Neural crest cell (in vitro differentiated cells): ENCODE results near the gene SYDE1. TPM values are rescaled to one million over a fixed set of nuclear protein-coding genes. Genes with fewer than 3 reads are reported as not detected.
A peak's percentile ranks its signal among the peaks of the same experiment; 100 is the strongest.
"Not testable (repeated sequence)": the region's sequence is repeated elsewhere in the genome, so short reads cannot be mapped to it uniquely, and the experiment has no call there.

Experiments used
- DNase-seq: peaks from one replicate; pipeline ENCODE4 v3.0.0; 2021; ENCODE audit warnings: low read depth, mixed read lengths, low spot score
- H3K27ac Mint-ChIP-seq: one replicate; pipeline ENCODE4 v1.8.0; 2021; ENCODE audit warnings: mild to moderate bottlenecking, mixed read lengths; ENCODE audit not compliant: unreplicated experiment
- H3K27me3 Mint-ChIP-seq: 2 replicates; pipeline ENCODE4 v1.8.0; 2021; ENCODE audit warnings: low read depth, mild to moderate bottlenecking, mixed read lengths
- H3K36me3 Mint-ChIP-seq: 2 replicates; pipeline ENCODE4 v1.8.0; 2021; ENCODE audit warnings: low read depth, mild to moderate bottlenecking, mixed read lengths
- H3K4me1 Mint-ChIP-seq: 2 replicates; pipeline ENCODE4 v1.8.0; 2021; ENCODE audit warnings: mixed read lengths
- H3K4me3 Mint-ChIP-seq: one replicate; pipeline ENCODE4 v1.8.0; 2021; ENCODE audit warnings: mild to moderate bottlenecking, mixed read lengths
- H3K9me3 Mint-ChIP-seq: 2 replicates; pipeline ENCODE4 v1.8.0; 2021; ENCODE audit warnings: mixed read lengths
- total RNA-seq: library from RNA; stranded (reverse); gene quantifications from 2 replicates; pipeline ENCODE4 v1.2.1, GENCODE V29; 2021
- TF ChIP-seq, protein P1 (sequence below): fragments of 200-600 bp; sonication (generic); conservative IDR thresholded peaks from 2 replicates; pipeline ENCODE4 v1.5.0; 2021; ENCODE audit warnings: antibody characterized with exemption, mild to moderate bottlenecking

SYDE1 gene
- total RNA-seq, 1 donor from 2014 or later, result 24.7 TPM

DNA sequence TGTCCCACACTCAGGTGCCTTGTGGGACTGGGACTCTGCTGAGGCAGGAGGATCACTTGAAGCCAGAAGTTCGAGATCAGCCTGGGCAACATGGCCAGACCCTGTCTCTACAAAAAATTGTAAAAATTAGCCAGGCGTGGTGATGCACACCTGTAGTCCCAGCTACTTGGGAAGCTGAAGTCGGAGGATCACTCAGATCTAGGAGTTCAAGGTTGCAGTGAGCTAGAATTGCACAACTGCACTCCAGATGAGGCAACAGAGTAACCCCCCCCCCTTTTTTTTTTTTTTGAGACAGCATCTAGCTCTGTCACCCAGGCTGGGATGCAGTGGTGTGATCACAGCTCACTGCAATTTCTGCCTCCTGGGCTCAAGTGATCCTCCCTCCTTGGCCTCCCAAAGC lies 11.0 kb upstream of the SYDE1 start:
- Mint-ChIP-seq H3K4me3 (no peak overlapping the region), H3K36me3 (no peaks in the 10 kb centered on the region), H3K27ac (no peak overlapping the region), H3K4me1 (no peaks in the 10 kb centered on the region), H3K9me3 (no peaks in the 10 kb centered on the region), H3K27me3 (peaks cover 2% of the 10 kb centered on the region)
- TF ChIP-seq, protein P1, sequence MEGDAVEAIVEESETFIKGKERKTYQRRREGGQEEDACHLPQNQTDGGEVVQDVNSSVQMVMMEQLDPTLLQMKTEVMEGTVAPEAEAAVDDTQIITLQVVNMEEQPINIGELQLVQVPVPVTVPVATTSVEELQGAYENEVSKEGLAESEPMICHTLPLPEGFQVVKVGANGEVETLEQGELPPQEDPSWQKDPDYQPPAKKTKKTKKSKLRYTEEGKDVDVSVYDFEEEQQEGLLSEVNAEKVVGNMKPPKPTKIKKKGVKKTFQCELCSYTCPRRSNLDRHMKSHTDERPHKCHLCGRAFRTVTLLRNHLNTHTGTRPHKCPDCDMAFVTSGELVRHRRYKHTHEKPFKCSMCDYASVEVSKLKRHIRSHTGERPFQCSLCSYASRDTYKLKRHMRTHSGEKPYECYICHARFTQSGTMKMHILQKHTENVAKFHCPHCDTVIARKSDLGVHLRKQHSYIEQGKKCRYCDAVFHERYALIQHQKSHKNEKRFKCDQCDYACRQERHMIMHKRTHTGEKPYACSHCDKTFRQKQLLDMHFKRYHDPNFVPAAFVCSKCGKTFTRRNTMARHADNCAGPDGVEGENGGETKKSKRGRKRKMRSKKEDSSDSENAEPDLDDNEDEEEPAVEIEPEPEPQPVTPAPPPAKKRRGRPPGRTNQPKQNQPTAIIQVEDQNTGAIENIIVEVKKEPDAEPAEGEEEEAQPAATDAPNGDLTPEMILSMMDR, result no peak
- DNase-seq, result no peak

DNA sequence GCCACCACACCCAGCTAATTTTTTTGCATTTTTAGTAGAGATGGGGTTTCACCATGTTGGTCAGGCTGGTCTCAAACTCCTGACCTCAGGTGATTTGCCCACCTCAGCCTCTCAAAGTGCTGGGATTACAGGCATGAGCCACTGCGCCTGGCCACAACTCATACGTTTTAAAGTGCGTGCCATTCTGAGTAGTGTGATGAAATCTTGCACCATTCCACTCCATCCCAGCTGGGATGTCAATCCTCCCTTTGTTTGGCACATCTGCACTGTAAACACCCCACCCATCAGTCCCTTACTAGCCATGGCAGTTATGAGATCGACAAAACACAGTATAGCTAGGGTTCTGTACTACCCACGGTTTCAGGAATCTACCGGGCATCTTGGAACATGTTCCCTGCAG lies 9.2 kb upstream of the SYDE1 start:
- not testable (repeated sequence) for DNase-seq, H3K27ac Mint-ChIP-seq, H3K36me3 Mint-ChIP-seq, H3K4me3 Mint-ChIP-seq, H3K4me1 Mint-ChIP-seq, H3K9me3 Mint-ChIP-seq, H3K27me3 Mint-ChIP-seq

DNA sequence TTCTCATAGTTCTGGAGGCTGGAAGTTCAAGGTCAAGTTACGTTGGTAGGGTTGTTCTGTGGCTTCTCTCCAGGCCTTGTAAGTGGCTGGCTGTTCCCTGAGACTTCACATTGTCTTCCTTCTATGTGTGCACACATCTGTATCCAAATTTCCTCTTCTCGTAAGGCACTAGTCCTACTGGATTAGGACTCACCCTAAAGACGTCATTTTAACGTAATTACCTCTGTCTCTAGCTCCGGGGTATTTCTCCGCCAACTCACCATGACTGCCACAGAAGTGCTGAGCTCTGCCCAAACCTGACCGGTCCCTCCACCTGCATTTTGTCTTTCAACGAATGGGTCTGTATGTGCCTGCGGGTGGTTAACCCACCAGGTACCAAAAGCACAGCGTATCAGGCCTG lies 8.7 kb upstream of the SYDE1 start:
- Mint-ChIP-seq H3K36me3 (peaks cover 4% of the 10 kb centered on the region), H3K9me3 (peaks cover 8% of the 10 kb centered on the region), H3K4me3 (no peak overlapping the region), H3K27ac (no peak overlapping the region), H3K4me1 (no peaks in the 10 kb centered on the region), H3K27me3 (no peaks in the 10 kb centered on the region)
- DNase-seq, result no peak
- TF ChIP-seq, protein P1, result no peak

DNA sequence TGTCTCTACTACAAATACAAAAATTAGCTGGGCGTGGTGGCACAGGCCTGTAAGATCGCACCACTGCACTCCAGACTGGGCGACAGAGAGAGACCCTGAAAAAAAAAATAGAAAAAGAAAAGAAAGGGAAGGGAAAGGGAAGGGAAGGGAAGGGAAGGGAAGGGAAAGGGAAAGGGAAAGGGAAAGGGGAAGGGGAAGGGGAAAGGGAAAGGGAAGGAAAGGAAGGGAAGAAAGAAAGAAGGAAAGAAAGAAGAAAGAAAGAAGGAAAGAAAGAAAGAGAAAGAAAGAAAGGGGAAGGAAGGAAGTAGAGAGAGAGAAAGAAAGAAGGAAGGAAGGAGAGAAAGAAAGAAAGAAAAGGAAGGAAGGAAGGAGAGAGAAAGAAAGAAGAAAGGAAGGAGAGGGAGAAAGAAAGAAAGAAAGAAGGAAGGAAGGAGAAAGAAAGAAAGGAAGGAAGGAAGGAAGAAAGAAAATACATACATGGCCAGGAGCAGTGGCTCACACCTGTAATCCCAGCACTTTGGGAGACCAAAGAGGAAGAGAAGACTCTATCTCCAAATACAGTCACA lies 8.1 kb upstream of the SYDE1 start:
- peaks cover 10% of the 10 kb centered on the region for H3K9me3 Mint-ChIP-seq
- peaks cover under 1% of the 10 kb centered on the region for H3K27me3 Mint-ChIP-seq
- no peak overlapping the region for H3K4me3 Mint-ChIP-seq
- TF ChIP-seq, protein P1, result no peak
- no peaks in the 10 kb centered on the region for H3K4me1 Mint-ChIP-seq
- DNase-seq, result no peak
- H3K36me3 Mint-ChIP-seq, result peaks cover 7% of the 10 kb centered on the region
- H3K27ac Mint-ChIP-seq, result no peak overlapping the region

DNA sequence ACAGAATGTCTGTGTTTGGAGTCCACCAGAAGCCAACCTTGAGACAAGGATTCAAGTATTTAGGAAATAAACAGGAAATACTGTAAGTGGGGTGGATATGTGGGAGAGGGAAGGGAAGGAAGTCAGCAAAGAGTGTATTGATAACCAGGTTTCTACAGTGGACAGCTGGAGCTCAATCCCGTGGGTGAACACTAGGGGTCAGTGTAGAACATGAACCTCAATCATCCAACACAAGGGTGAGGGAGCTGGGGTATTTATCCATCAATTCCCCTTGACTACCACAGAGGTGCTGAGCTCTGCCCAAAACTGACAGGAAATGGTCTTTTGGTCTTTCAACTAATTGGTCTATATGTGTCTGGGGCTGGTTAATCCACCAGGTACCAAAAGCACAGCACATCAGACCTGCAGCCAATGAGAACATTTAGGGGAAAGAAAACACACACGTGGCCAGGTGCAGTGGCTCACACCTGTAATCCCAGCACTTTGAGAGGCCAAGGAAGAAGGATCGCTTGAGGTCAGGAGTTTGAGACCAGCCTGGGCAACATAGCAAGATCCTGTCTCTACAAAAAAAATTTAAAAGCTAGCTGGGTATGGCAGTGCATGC lies 5.6 kb upstream of the SYDE1 start:
- peak; percentile 44 for DNase-seq
- H3K36me3 Mint-ChIP-seq, result peaks cover 13% of the 10 kb centered on the region
- H3K27me3 Mint-ChIP-seq, result peaks cover 3% of the 10 kb centered on the region
- peaks cover 18% of the 10 kb centered on the region for H3K9me3 Mint-ChIP-seq
- TF ChIP-seq, protein P1, result peak; percentile 70
- peaks cover 1% of the 10 kb centered on the region for H3K4me1 Mint-ChIP-seq
- no peak overlapping the region for H3K27ac Mint-ChIP-seq
- H3K4me3 Mint-ChIP-seq, result peak overlapping the region; percentile 57

DNA sequence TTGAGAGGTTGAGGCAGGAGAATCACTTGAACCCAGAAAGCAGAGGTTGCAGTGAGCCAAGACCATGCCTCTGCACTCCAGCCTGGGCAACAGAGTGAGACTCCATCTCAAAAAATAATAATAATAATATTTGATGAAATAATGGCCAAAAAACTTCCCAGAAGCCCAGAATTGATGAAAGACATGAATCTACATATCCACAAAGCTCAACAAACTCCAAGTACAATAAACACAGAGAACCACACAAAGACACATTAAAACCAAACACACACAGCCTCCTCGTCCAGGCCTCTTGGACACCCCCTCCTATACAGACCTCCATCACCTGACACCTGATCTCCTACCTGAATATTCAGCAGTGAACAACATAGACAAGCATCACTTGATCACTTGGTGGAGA lies 3.2 kb upstream of the SYDE1 start:
- Mint-ChIP-seq H3K36me3 (peaks cover 13% of the 10 kb centered on the region), H3K4me3 (no peak overlapping the region), H3K27ac (no peak overlapping the region), H3K9me3 (peaks cover 18% of the 10 kb centered on the region), H3K27me3 (peaks cover 3% of the 10 kb centered on the region), H3K4me1 (peaks cover 15% of the 10 kb centered on the region)
- TF ChIP-seq, protein P1, result no peak
- DNase-seq, result no peak
